ENCODE data around the gene TPH2. TPM values are rescaled to one million over a fixed set of nuclear protein-coding genes. Genes with fewer than 3 reads are reported as not detected.

The TPH2 gene
- total RNA-seq, 4 donors from 2014 or later: not detected

DNA sequence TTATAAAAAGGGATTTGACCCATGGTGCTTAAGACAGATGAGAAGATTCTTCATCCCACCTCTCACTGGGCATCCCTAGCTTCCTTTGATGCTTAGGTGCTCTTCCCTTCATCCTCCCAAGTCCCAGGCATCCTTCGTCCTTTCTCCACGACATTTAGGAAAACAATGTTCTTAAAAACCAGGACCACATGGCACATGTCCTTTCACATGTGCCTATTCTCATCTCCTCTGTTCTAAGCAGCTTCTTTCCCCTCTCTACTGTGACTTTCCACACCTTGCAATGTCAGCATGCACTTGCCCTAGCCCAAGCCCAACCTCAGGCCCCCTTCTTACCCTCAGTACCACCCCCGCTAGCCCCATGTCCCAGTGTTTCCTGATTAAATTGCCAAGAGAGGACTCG lies 12.2 kb downstream of the TPH2 start:
- Histone ChIP-seq H3K4me3 (no peak overlapping the region), H3K9me3 (no peaks in the 10 kb centered on the region), H3K27ac (no peak overlapping the region), H3K27me3 (peaks cover 5% of the 10 kb centered on the region), H3K4me1 (no peaks in the 10 kb centered on the region), H3K36me3 (no peaks in the 10 kb centered on the region)
- TF ChIP-seq, protein P1, sequence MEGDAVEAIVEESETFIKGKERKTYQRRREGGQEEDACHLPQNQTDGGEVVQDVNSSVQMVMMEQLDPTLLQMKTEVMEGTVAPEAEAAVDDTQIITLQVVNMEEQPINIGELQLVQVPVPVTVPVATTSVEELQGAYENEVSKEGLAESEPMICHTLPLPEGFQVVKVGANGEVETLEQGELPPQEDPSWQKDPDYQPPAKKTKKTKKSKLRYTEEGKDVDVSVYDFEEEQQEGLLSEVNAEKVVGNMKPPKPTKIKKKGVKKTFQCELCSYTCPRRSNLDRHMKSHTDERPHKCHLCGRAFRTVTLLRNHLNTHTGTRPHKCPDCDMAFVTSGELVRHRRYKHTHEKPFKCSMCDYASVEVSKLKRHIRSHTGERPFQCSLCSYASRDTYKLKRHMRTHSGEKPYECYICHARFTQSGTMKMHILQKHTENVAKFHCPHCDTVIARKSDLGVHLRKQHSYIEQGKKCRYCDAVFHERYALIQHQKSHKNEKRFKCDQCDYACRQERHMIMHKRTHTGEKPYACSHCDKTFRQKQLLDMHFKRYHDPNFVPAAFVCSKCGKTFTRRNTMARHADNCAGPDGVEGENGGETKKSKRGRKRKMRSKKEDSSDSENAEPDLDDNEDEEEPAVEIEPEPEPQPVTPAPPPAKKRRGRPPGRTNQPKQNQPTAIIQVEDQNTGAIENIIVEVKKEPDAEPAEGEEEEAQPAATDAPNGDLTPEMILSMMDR (IDR thresholded peaks at IDR 0.05): no peak
- TF ChIP-seq EP300 (IDR thresholded peaks at IDR 0.05) (no peak), POLR2AphosphoS5 (IDR thresholded peaks at IDR 0.05) (no peak), POLR2A (IDR thresholded peaks at IDR 0.05) (no peak)
- no peak for DNase-seq (ENCODE audit: low spot score in 2 of 2)
- WGBS: 94% methylated on average over 4 of the region's 4 CpGs

DNA sequence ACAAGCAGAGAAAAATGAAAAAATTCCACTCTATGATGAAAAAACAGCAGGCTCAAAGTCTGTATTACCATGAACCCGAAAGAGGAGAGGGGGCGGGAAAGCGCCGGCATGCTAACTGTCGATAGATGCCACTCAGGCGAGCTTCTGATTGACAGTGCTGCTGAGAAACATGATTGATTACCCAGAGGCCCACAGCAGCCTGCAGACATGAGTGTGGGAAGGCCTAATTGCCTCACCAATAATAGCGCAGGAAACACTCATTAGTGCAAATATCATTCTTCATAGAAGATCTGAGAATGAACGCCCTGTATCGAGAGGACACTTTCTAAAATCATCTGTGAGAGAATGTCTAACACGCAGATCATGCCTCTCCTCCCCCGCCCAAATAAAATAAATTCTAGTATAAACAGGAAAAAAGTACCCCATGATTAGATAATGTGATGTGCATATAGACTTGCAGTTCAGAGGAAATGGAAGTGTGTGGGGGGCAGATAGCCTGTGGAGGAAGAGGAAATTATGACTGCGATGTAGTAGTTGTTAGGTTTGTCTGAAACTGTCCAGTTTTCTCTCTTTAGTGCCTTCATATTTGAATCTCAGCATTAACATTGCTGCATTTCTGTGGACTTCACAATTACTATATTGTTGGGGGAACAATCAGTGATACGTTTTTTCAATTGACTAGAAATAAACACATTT lies 15.6 kb downstream of the TPH2 start:
- H3K27me3 ChIP-seq: no peaks in the 10 kb centered on the region
- WGBS: 75% methylated on average over 13 of the region's 13 CpGs
- H3K9me3 ChIP-seq: no peaks in the 10 kb centered on the region
- H3K4me1 ChIP-seq: no peaks in the 10 kb centered on the region
- no peak overlapping the region for H3K4me3 ChIP-seq
- H3K36me3 ChIP-seq: no peaks in the 10 kb centered on the region
- DNase-seq (ENCODE audit: low spot score in 2 of 2): no peak
- no peak overlapping the region for H3K27ac ChIP-seq
- TF ChIP-seq EP300 (IDR thresholded peaks at IDR 0.05): no peak
- no peak for TF ChIP-seq POLR2A (IDR thresholded peaks at IDR 0.05)
- TF ChIP-seq POLR2AphosphoS5 (IDR thresholded peaks at IDR 0.05): no peak
- TF ChIP-seq, protein P1 (IDR thresholded peaks at IDR 0.05): no peak

DNA sequence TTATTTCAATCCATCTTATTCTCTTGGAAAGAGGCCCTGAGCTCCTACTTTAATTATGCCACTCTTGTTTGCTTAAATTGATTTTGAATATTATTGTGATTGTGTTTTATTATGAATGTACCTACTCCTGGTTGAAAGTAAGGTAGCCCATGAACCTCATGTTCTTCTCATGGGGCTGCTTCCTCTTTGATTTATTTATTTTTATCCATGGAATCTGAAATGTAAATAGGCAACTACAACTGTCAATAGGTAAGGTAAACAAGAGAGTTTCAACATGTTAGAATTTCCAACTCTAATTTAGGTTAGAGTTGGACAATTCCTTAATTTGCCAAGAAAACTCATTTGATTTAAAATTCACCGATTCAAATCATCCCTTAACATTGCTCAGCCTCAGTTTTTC lies 16.2 kb downstream of the TPH2 start:
- Histone ChIP-seq H3K36me3 (no peaks in the 10 kb centered on the region), H3K9me3 (no peaks in the 10 kb centered on the region), H3K27ac (no peak overlapping the region), H3K4me1 (no peaks in the 10 kb centered on the region), H3K27me3 (no peaks in the 10 kb centered on the region), H3K4me3 (no peak overlapping the region)
- no peak for DNase-seq (ENCODE audit: low spot score in 2 of 2)
- WGBS: 98% methylated on average over 1 of the region's 1 CpG
- TF ChIP-seq, protein P1 (IDR thresholded peaks at IDR 0.05): no peak
- no peak for TF ChIP-seq POLR2A (IDR thresholded peaks at IDR 0.05)
- no peak for TF ChIP-seq EP300 (IDR thresholded peaks at IDR 0.05)
- TF ChIP-seq POLR2AphosphoS5 (IDR thresholded peaks at IDR 0.05): no peak

DNA sequence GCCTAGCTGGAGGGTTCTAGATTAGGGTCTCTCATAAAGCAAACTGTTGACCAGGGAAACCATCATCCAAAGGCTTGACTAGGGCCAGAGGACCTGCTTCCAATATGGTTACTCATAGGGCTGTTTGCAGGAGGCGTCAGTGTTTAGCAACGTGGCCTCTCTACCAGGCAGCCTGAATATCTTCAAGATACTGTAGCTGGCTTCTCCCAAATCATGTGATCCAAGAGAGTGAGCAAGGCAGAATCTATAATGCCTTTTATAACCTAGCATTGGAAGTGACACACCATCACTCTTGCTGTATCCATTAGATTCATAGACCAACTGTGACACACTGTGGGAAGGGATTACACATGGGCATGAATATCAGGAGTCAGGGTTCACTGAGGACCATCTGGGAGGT lies 17.3 kb downstream of the TPH2 start:
- Histone ChIP-seq H3K36me3 (no peaks in the 10 kb centered on the region), H3K4me3 (no peak overlapping the region), H3K4me1 (no peaks in the 10 kb centered on the region), H3K27ac (no peak overlapping the region), H3K9me3 (no peaks in the 10 kb centered on the region), H3K27me3 (peaks cover 6% of the 10 kb centered on the region)
- DNase-seq (ENCODE audit: low spot score in 2 of 2): no peak
- 70% methylated on average over 2 of the region's 2 CpGs for WGBS
- TF ChIP-seq EP300 (IDR thresholded peaks at IDR 0.05): no peak
- TF ChIP-seq, protein P1 (IDR thresholded peaks at IDR 0.05): no peak
- no peak for TF ChIP-seq POLR2A (IDR thresholded peaks at IDR 0.05)
- TF ChIP-seq POLR2AphosphoS5 (IDR thresholded peaks at IDR 0.05): no peak

DNA sequence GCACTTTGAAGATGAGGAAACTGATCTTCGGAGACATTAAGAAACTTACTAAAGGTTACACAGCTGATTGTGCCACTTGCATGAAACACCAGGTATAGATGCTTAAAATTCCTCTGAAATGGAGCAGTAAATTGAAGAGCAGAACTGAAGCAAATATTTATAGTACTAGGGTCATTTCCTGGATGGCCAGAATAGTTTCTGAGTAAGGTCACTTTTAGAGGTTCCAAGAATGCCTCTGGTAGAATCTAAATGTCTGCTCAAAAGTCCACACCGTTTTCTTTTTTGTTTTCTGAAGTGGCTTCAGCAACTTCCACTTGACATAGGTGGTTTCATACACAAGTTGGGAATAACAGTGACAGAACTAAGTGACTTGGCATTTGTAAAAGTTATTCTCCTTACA lies 19.4 kb downstream of the TPH2 start:
- TF ChIP-seq EP300 (IDR thresholded peaks at IDR 0.05) (no peak), POLR2A (IDR thresholded peaks at IDR 0.05) (no peak), POLR2AphosphoS5 (IDR thresholded peaks at IDR 0.05) (no peak)
- TF ChIP-seq, protein P1 (IDR thresholded peaks at IDR 0.05): no peak

More for the DNA sequence above, 19.4 kb downstream of the TPH2 start:
- H3K4me3 ChIP-seq: no peak overlapping the region
- 47% methylated on average over 2 of the region's 2 CpGs for WGBS
- H3K27me3 ChIP-seq: peaks cover 7% of the 10 kb centered on the region
- H3K9me3 ChIP-seq: no peaks in the 10 kb centered on the region
- DNase-seq (ENCODE audit: low spot score in 2 of 2): no peak
- H3K36me3 ChIP-seq: no peaks in the 10 kb centered on the region
- no peaks in the 10 kb centered on the region for H3K4me1 ChIP-seq
- H3K27ac ChIP-seq: no peak overlapping the region
